ENCODE results near the gene PIP5KL1.

DNA sequence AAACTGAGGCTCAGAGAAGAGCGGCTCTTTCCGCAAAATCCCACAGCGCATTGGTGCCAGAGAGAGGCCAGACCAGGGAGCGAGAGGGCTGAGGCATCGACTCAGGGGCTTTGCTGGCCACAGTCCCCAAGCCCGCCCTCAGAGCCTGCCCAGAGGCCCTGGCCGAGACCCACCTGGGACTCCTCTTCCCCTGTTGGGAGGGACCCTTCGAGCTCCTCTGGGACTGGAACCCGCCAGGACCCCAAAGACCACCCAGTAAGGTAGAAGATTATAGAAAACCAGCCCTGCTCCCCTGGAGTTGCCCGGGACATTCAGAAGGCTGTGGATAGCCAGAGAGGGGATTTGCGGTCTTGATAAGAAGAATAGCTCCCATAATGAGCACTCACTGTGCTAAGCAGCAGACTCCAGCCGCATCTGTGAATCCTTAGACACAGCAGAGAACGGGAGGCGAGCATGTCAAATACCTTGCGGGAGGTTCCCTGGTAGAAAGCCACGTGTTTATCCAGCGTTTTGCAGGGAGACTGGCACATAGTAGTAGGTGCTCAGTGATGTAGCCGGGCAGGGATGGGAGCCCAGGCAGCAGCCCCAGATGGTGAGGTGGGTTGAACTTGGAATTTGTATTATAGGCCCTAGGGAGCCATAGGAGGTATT is 52.5 kb downstream of the PIP5KL1 start:
- TF ChIP-seq, protein P1, sequence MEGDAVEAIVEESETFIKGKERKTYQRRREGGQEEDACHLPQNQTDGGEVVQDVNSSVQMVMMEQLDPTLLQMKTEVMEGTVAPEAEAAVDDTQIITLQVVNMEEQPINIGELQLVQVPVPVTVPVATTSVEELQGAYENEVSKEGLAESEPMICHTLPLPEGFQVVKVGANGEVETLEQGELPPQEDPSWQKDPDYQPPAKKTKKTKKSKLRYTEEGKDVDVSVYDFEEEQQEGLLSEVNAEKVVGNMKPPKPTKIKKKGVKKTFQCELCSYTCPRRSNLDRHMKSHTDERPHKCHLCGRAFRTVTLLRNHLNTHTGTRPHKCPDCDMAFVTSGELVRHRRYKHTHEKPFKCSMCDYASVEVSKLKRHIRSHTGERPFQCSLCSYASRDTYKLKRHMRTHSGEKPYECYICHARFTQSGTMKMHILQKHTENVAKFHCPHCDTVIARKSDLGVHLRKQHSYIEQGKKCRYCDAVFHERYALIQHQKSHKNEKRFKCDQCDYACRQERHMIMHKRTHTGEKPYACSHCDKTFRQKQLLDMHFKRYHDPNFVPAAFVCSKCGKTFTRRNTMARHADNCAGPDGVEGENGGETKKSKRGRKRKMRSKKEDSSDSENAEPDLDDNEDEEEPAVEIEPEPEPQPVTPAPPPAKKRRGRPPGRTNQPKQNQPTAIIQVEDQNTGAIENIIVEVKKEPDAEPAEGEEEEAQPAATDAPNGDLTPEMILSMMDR (conservative IDR thresholded peaks at IDR 0.05; ENCODE audit: low read depth in 2 of 2), result no peak
- TF ChIP-seq POLR2AphosphoS5 (IDR thresholded peaks at IDR 0.05; ENCODE audit: low read depth) (no peak), EZH2phosphoT487 (IDR thresholded peaks at IDR 0.05; ENCODE audit: unreplicated experiment) (no peak), EZH2 (IDR thresholded peaks at IDR 0.05; ENCODE audit: low read depth, unreplicated experiment) (no peak), JUNB (IDR thresholded peaks at IDR 0.05; ENCODE audit: unreplicated experiment) (no peak), NANOG (IDR thresholded peaks at IDR 0.05; ENCODE audit: borderline replicate concordance) (no peak)
- TF ChIP-seq, protein P2, sequence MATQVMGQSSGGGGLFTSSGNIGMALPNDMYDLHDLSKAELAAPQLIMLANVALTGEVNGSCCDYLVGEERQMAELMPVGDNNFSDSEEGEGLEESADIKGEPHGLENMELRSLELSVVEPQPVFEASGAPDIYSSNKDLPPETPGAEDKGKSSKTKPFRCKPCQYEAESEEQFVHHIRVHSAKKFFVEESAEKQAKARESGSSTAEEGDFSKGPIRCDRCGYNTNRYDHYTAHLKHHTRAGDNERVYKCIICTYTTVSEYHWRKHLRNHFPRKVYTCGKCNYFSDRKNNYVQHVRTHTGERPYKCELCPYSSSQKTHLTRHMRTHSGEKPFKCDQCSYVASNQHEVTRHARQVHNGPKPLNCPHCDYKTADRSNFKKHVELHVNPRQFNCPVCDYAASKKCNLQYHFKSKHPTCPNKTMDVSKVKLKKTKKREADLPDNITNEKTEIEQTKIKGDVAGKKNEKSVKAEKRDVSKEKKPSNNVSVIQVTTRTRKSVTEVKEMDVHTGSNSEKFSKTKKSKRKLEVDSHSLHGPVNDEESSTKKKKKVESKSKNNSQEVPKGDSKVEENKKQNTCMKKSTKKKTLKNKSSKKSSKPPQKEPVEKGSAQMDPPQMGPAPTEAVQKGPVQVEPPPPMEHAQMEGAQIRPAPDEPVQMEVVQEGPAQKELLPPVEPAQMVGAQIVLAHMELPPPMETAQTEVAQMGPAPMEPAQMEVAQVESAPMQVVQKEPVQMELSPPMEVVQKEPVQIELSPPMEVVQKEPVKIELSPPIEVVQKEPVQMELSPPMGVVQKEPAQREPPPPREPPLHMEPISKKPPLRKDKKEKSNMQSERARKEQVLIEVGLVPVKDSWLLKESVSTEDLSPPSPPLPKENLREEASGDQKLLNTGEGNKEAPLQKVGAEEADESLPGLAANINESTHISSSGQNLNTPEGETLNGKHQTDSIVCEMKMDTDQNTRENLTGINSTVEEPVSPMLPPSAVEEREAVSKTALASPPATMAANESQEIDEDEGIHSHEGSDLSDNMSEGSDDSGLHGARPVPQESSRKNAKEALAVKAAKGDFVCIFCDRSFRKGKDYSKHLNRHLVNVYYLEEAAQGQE (IDR thresholded peaks at IDR 0.05; ENCODE audit: unreplicated experiment), result no peak
- TF ChIP-seq, protein P3, sequence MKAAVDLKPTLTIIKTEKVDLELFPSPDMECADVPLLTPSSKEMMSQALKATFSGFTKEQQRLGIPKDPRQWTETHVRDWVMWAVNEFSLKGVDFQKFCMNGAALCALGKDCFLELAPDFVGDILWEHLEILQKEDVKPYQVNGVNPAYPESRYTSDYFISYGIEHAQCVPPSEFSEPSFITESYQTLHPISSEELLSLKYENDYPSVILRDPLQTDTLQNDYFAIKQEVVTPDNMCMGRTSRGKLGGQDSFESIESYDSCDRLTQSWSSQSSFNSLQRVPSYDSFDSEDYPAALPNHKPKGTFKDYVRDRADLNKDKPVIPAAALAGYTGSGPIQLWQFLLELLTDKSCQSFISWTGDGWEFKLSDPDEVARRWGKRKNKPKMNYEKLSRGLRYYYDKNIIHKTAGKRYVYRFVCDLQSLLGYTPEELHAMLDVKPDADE (IDR thresholded peaks at IDR 0.05), result no peak
